ENCODE measurements around the gene RIN3.
A peak's percentile ranks its signal among the peaks of the same experiment; 100 is the strongest.

RIN3 gene

GRCh38 chr14:92484132-92484823, 29.3 kb upstream of the RIN3 start:
- DNase-seq (ENCODE audit: low read depth in 2 of 2), result no peak
- H3K4me3 ChIP-seq (replicated peaks in 1 of 2; ENCODE audit: low read depth in 2 of 2, low read length in 2 of 2), result no peak overlapping the region
- TF ChIP-seq CTCF (IDR thresholded peaks at IDR 0.05; ENCODE audit: low read depth, low read length), result no peak

- H3K4me3 ChIP-seq (replicated peaks in 1 of 2; ENCODE audit: low read depth in 2 of 2, low read length in 2 of 2), result no peak overlapping the region
- TF ChIP-seq CTCF (IDR thresholded peaks at IDR 0.05; ENCODE audit: low read depth, low read length), result no peak
- peak in 1 of 2 donors; percentile 37 for DNase-seq (ENCODE audit: low read depth in 2 of 2)
These were observed 26.7 kb upstream of the RIN3 start for GRCh38 chr14:92486881-92487280.

GRCh38 chr14:92487513-92488133, 26.0 kb upstream of the RIN3 start:
- H3K4me3 ChIP-seq (replicated peaks in 1 of 2; ENCODE audit: low read depth in 2 of 2, low read length in 2 of 2), result no peak overlapping the region
- TF ChIP-seq CTCF (IDR thresholded peaks at IDR 0.05; ENCODE audit: low read depth, low read length), result no peak
- DNase-seq (ENCODE audit: low read depth in 2 of 2), result no peak

GRCh38 chr14:92489394-92490238, 24.0 kb upstream of the RIN3 start:
- no peak for TF ChIP-seq CTCF (IDR thresholded peaks at IDR 0.05; ENCODE audit: low read depth, low read length)

GRCh38 chr14:92490239-92490959, 23.2 kb upstream of the RIN3 start:
- H3K4me3 ChIP-seq (replicated peaks in 1 of 2; ENCODE audit: low read depth in 2 of 2, low read length in 2 of 2), result no peak overlapping the region
- no peak for TF ChIP-seq CTCF (IDR thresholded peaks at IDR 0.05; ENCODE audit: low read depth, low read length)
- no peak for DNase-seq (ENCODE audit: low read depth in 2 of 2)

More at GRCh38 chr14:92489394-92490238, 24.0 kb upstream of the RIN3 start:
- no peak for DNase-seq (ENCODE audit: low read depth in 2 of 2)
- H3K4me3 ChIP-seq (replicated peaks in 1 of 2; ENCODE audit: low read depth in 2 of 2, low read length in 2 of 2), result no peak overlapping the region

GRCh38 chr14:92491782-92492181, 21.8 kb upstream of the RIN3 start:
- DNase-seq (ENCODE audit: low read depth in 2 of 2), result no peak
- no peak overlapping the region for H3K4me3 ChIP-seq (replicated peaks in 1 of 2; ENCODE audit: low read depth in 2 of 2, low read length in 2 of 2)
- no peak for TF ChIP-seq CTCF (IDR thresholded peaks at IDR 0.05; ENCODE audit: low read depth, low read length)

All from cardiac fibroblast (primary cell).